ENCODE measurements around the gene POC1B. TPM values are rescaled to one million over a fixed set of nuclear protein-coding genes. Genes with fewer than 3 reads are reported as not detected.

Gene POC1B
- total and polyA plus RNA-seq, 4 donors = 5.0 to 28.2 (median 7.6) TPM

GRCh38 chr12:89516633-89517032 lies 9.2 kb downstream of the POC1B start (continued):
- TF ChIP-seq CTCF (IDR thresholded peaks at IDR 0.05; ENCODE audit: low read depth, low read length, missing input control) = no peak
- TF ChIP-seq RXRA (IDR thresholded peaks at IDR 0.05) = no peak
- no peak for TF ChIP-seq SP1 (IDR thresholded peaks at IDR 0.05)
- no peak for TF ChIP-seq NR2F2 (IDR thresholded peaks at IDR 0.05)
- no peak for TF ChIP-seq HNF4G (IDR thresholded peaks at IDR 0.05)
- TF ChIP-seq ZBTB33 (IDR thresholded peaks at IDR 0.05) = no peak
- TF ChIP-seq JUND (IDR thresholded peaks at IDR 0.05) = no peak

DNA sequence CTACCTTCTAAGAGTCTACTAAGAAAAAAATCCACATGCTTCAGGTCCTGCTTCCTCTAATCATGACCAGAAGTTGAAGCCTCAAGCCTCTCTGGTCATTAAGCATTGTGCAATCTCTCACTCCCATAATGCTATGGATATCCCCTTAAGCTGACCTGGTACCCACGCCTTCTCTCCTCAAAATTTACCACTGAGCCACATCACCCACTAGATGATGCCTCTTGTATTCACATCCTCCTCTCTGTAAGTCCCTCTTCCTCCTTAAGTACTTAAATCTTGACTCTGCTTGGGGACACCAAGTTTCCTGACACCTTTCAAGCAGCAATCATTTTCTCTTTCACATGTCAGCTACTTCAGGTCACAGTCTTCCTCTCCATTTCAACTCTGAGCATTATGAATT lies 11.1 kb downstream of the POC1B start:
- WGBS = 86% methylated on average over 1 of the region's 1 CpG
- Histone ChIP-seq H3K27me3 (ENCODE audit: control insufficient read depth in 4 of 4, insufficient read depth in 4 of 4, low read length in 3 of 4) (no peaks in the 10 kb centered on the region), H3K27ac (ENCODE audit: low read depth in 1 of 2, low read length in 2 of 2) (no peak overlapping the region), H3K4me1 (ENCODE audit: control insufficient read depth in 4 of 4, insufficient read depth in 4 of 4, low read length in 3 of 4) (peaks cover 0 to 3% (median 0%) of the 10 kb centered on the region in 4 donors), H3K9me3 (ENCODE audit: control insufficient read depth in 4 of 4, low read length in 3 of 4) (no peaks in the 10 kb centered on the region), H3K9ac (ENCODE audit: low read depth in 1 of 2, low read length in 2 of 2) (no peak overlapping the region), H3K4me3 (ENCODE audit: low read depth in 1 of 3, low read length in 3 of 3) (no peak overlapping the region), H3K36me3 (ENCODE audit: control insufficient read depth in 4 of 4, insufficient read depth in 3 of 4, low read depth in 1 of 4, low read length in 3 of 4) (no peaks in the 10 kb centered on the region)
- DNase-seq (ENCODE audit: low spot score) = no peak
- no peak for TF ChIP-seq GABPA (IDR thresholded peaks at IDR 0.05 in 1 of 2, conservative IDR thresholded peaks at IDR 0.05 in 1 of 2)
- no peak for TF ChIP-seq JUND (IDR thresholded peaks at IDR 0.05)
- TF ChIP-seq, protein P1, sequence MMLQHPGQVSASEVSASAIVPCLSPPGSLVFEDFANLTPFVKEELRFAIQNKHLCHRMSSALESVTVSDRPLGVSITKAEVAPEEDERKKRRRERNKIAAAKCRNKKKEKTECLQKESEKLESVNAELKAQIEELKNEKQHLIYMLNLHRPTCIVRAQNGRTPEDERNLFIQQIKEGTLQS (IDR thresholded peaks at IDR 0.05) = no peak
- no peak for TF ChIP-seq MAX (IDR thresholded peaks at IDR 0.05)
- TF ChIP-seq HNF4G (IDR thresholded peaks at IDR 0.05) = no peak
- no peak for TF ChIP-seq RXRA (IDR thresholded peaks at IDR 0.05)
- TF ChIP-seq TAF1 (conservative IDR thresholded peaks at IDR 0.05) = no peak
- no peak for TF ChIP-seq HNF4A (conservative IDR thresholded peaks at IDR 0.05)
- TF ChIP-seq ZBTB33 (IDR thresholded peaks at IDR 0.05) = no peak

GRCh38 chr12:89513544-89513943 lies 12.3 kb downstream of the POC1B start:
- H3K9me3 ChIP-seq (ENCODE audit: control insufficient read depth in 4 of 4, low read length in 3 of 4) = no peaks in the 10 kb centered on the region
- H3K27ac ChIP-seq (ENCODE audit: low read depth in 1 of 2, low read length in 2 of 2) = no peak overlapping the region
- H3K4me1 ChIP-seq (ENCODE audit: control insufficient read depth in 4 of 4, insufficient read depth in 4 of 4, low read length in 3 of 4) = peaks cover 0 to 3% (median 0%) of the 10 kb centered on the region in 4 donors
- TF ChIP-seq ZBTB33 (IDR thresholded peaks at IDR 0.05) (no peak), RAD21 (IDR thresholded peaks at IDR 0.05) (no peak)
- TF ChIP-seq, protein P1 (IDR thresholded peaks at IDR 0.05) = no peak
- H3K36me3 ChIP-seq (ENCODE audit: control insufficient read depth in 4 of 4, insufficient read depth in 3 of 4, low read depth in 1 of 4, low read length in 3 of 4) = no peaks in the 10 kb centered on the region
- 97% methylated on average over 4 of the region's 4 CpGs for WGBS
- H3K27me3 ChIP-seq (ENCODE audit: control insufficient read depth in 4 of 4, insufficient read depth in 4 of 4, low read length in 3 of 4) = no peaks in the 10 kb centered on the region
- H3K9ac ChIP-seq (ENCODE audit: low read depth in 1 of 2, low read length in 2 of 2) = no peak overlapping the region
- no peak overlapping the region for H3K4me3 ChIP-seq (ENCODE audit: low read depth in 1 of 3, low read length in 3 of 3)
- no peak for DNase-seq (ENCODE audit: low spot score)
